Left lung (tissue), 10 donors: ENCODE measurements around the gene DCT. TPM values are rescaled to one million over a fixed set of nuclear protein-coding genes. Genes with fewer than 3 reads are reported as not detected.

Experiments used
- ATAC-seq: fragments of 200-7000 bp; cut with Tn5 transposase; one replicate; pipeline ENCODE4 v1.9.1; 2020; ENCODE audit warnings: moderate library complexity
- DNase-seq, 4 donors: peaks; one replicate each; pipeline ENCODE4 v3.0.0-alpha.2; 2013 to 2020
- H3K27ac ChIP-seq, 2 donors: fragments of 200-600 bp; sonication (generic) in 1 of 2; one replicate each; pipeline versions ENCODE4 v1.5.0 to v1.8.0; 2020 to 2021
- H3K27me3 ChIP-seq, 2 donors: fragments of 200-600 bp; sonication (generic) in 1 of 2; one replicate each; pipeline versions ENCODE4 v1.5.0 to v1.8.0; 2020 to 2021
- H3K36me3 ChIP-seq, 2 donors: fragments of 200-600 bp; sonication (generic) in 1 of 2; one replicate each; pipeline versions ENCODE4 v1.5.0 to v1.8.0; 2020 to 2021
- H3K4me1 ChIP-seq, 2 donors: fragments of 200-600 bp; one replicate each; pipeline ENCODE4 v1.8.0; 2021
- H3K4me3 ChIP-seq, 2 donors: fragments of 200-600 bp; sonication (generic) in 1 of 2; one replicate each; pipeline versions ENCODE4 v1.5.0 to v1.8.0; 2020 to 2021; ENCODE audit warnings: mild to moderate bottlenecking in 1 of 2
- H3K9me3 ChIP-seq, 2 donors: fragments of 200-600 bp; sonication (generic) in 1 of 2; one replicate each; pipeline versions ENCODE4 v1.5.0 to v1.8.0; 2020 to 2021
- CTCF ChIP-seq, 2 donors: fragments of 200-600 bp; sonication (generic) in 1 of 2; IDR thresholded peaks; one replicate each; pipeline versions ENCODE4 v1.5.0 to v1.8.0; 2021; ENCODE audit warnings: antibody characterized with exemption in 2 of 2
- intact Hi-C, 2 donors: fragments of 100-400 bp; cut with DNase I; formaldehyde crosslinking; loops; one replicate each; pipeline versions ENCODE4 v1.11.2 to v1.14.2; 2022
- polyA plus RNA-seq, 6 donors: library from polyadenylated mRNA; unstranded; fragments of 120-200 nt; gene quantifications; one replicate each; pipeline ENCODE4 v1.2.1, GENCODE V29; 2013; ENCODE audit not compliant: insufficient read length in 6 of 6
- total RNA-seq, 2 donors: library from RNA; stranded (reverse); fragmentation: NEBNext Ultra II Directional; extraction: Animal tissue kit (Norgen Biotek cat#: 25700); gene quantifications; one replicate each; pipeline ENCODE4 v1.2.1, GENCODE V29; 2021
- donor health status: DM: no; HTN: yes; CAD: no.
- donor health status: DM: no; HTN: no; CAD: no.

The DCT gene
- total and polyA plus RNA-seq, 8 donors, result 0.06 to 0.38 (median 0.31) TPM; not detected in 1

GRCh38 chr13:94419925-94420305, 59.6 kb downstream of the DCT start:
- H3K27me3 ChIP-seq, result peaks cover 0 to under 1% of the 10 kb centered on the region in 2 donors
- no peaks in the 10 kb centered on the region for H3K36me3 ChIP-seq
- no peak overlapping the region for H3K27ac ChIP-seq
- no peak for DNase-seq
- H3K9me3 ChIP-seq, result peaks cover 0 to 10% of the 10 kb centered on the region in 2 donors
- no peaks in the 10 kb centered on the region for H3K4me1 ChIP-seq
- no peak for ATAC-seq
- TF ChIP-seq CTCF (IDR thresholded peaks at IDR 0.05), result no peak
- intact Hi-C loops, result no loop called here
- H3K4me3 ChIP-seq, result no peak overlapping the region

- TF ChIP-seq CTCF (IDR thresholded peaks at IDR 0.05), result no peak
- H3K4me1 ChIP-seq, result no peaks in the 10 kb centered on the region
- DNase-seq (no peak), ATAC-seq (no peak)
- no peak overlapping the region for H3K4me3 ChIP-seq
- no peaks in the 10 kb centered on the region for H3K36me3 ChIP-seq
- H3K27me3 ChIP-seq, result peaks cover 0 to 5% of the 10 kb centered on the region in 2 donors
- no peak overlapping the region for H3K27ac ChIP-seq
- peaks cover 0 to 10% of the 10 kb centered on the region in 2 donors for H3K9me3 ChIP-seq
- intact Hi-C loops, result no loop called here
Observed at GRCh38 chr13:94419304-94419924, 60.1 kb downstream of the DCT start.

- H3K27ac ChIP-seq, result no peak overlapping the region
- DNase-seq, result no peak
- H3K9me3 ChIP-seq, result peaks cover 0 to 10% of the 10 kb centered on the region in 2 donors
- H3K36me3 ChIP-seq, result no peaks in the 10 kb centered on the region
- no peak overlapping the region for H3K4me3 ChIP-seq
- ATAC-seq, result no peak
- intact Hi-C loops, result no loop called here
- no peaks in the 10 kb centered on the region for H3K4me1 ChIP-seq
- peaks cover 0 to 12% of the 10 kb centered on the region in 2 donors for H3K27me3 ChIP-seq
- no peak for TF ChIP-seq CTCF (IDR thresholded peaks at IDR 0.05)
Observed at GRCh38 chr13:94417294-94417693, 62.2 kb downstream of the DCT start.

GRCh38 chr13:94416454-94417080, 62.9 kb downstream of the DCT start:
- TF ChIP-seq CTCF (IDR thresholded peaks at IDR 0.05), result peak in 1 of 2 donors; percentile 14
- Histone ChIP-seq H3K36me3 (no peaks in the 10 kb centered on the region), H3K4me3 (no peak overlapping the region), H3K27ac (no peak overlapping the region), H3K9me3 (peaks cover 0 to 6% of the 10 kb centered on the region in 2 donors), H3K27me3 (peaks cover 0 to 16% of the 10 kb centered on the region in 2 donors), H3K4me1 (no peaks in the 10 kb centered on the region)
- DNase-seq (peak in 1 of 4 donors; percentile 21), ATAC-seq (peak; percentile 70)
- intact Hi-C loops, result no loop called here

GRCh38 chr13:94415500-94416237, 63.8 kb downstream of the DCT start:
- no peaks in the 10 kb centered on the region for H3K4me1 ChIP-seq
- no peak for DNase-seq
- no peak overlapping the region for H3K4me3 ChIP-seq
- no peaks in the 10 kb centered on the region for H3K36me3 ChIP-seq
- H3K9me3 ChIP-seq, result peaks cover 0 to 2% of the 10 kb centered on the region in 2 donors
- intact Hi-C loops, result no loop called here
- no peak for ATAC-seq
- H3K27me3 ChIP-seq, result peaks cover 0 to 16% of the 10 kb centered on the region in 2 donors
- TF ChIP-seq CTCF (IDR thresholded peaks at IDR 0.05), result no peak
- H3K27ac ChIP-seq, result no peak overlapping the region
